Effector memory CD4-positive, alpha-beta T cell (primary cell): ENCODE data around the gene ALDH1B1.

Source experiments
- DNase-seq, 3 donors: peaks; one replicate each; pipeline ENCODE4 v3.0.0-alpha.2; 2020
- H3K27ac ChIP-seq: 2 replicates; pipeline ENCODE4 v1.7.0; 2013; ENCODE audit warnings: mild to moderate bottlenecking, low read length, moderate library complexity; ENCODE audit not compliant: insufficient read depth, poor library complexity, severe bottlenecking
- H3K27me3 ChIP-seq: replicated peaks from 2 replicates; pipeline ENCODE4 v1.7.0; 2013; ENCODE audit warnings: mild to moderate bottlenecking, low read length; ENCODE audit not compliant: insufficient read depth, control insufficient read depth, poor library complexity, severe bottlenecking
- H3K36me3 ChIP-seq: 2 replicates; pipeline ENCODE4 v1.7.0; 2013; ENCODE audit warnings: mild to moderate bottlenecking, low read length, moderate library complexity; ENCODE audit not compliant: control insufficient read depth, insufficient read depth
- H3K4me1 ChIP-seq: 2 replicates; pipeline ENCODE4 v1.7.0; 2013; ENCODE audit warnings: low read length, mild to moderate bottlenecking; ENCODE audit not compliant: control insufficient read depth, insufficient read depth, poor library complexity, severe bottlenecking
- H3K4me3 ChIP-seq: 2 replicates; pipeline ENCODE4 v1.7.0; 2013; ENCODE audit warnings: low read length, low read depth, mild to moderate bottlenecking; ENCODE audit not compliant: insufficient read depth, poor library complexity, severe bottlenecking
- H3K9me3 ChIP-seq: 2 replicates; pipeline ENCODE4 v1.7.0; 2013; ENCODE audit warnings: mild to moderate bottlenecking, low read length, moderate library complexity; ENCODE audit not compliant: control insufficient read depth

ALDH1B1 gene

GRCh38 chr9:38423973-38424843, 31.7 kb downstream of the ALDH1B1 start, which contains the start of gene IGFBPL1:
IGFBPL1 (minus strand) TSS chr9:38424454; CDS start chr9:38424424, 30 bp downstream.
- H3K27me3 ChIP-seq = peaks cover 11% of the 10 kb centered on the region
- no peaks in the 10 kb centered on the region for H3K4me1 ChIP-seq
- H3K9me3 ChIP-seq = no peaks in the 10 kb centered on the region
- no peak within 1 kb of the TSS for H3K4me3 ChIP-seq
- H3K36me3 ChIP-seq = no peaks in the 10 kb centered on the region
- no peak within 1 kb of the TSS for H3K27ac ChIP-seq
- no peak for DNase-seq

- DNase-seq = no peak
- Histone ChIP-seq H3K4me1 (no peaks in the 10 kb centered on the region), H3K9me3 (no peaks in the 10 kb centered on the region), H3K27me3 (peaks cover 11% of the 10 kb centered on the region), H3K4me3 (no peak overlapping the region), H3K27ac (no peak overlapping the region), H3K36me3 (no peaks in the 10 kb centered on the region)
Measured at GRCh38 chr9:38424918-38425317, 32.4 kb downstream of the ALDH1B1 start.

GRCh38 chr9:38428062-38428461, 35.6 kb downstream of the ALDH1B1 start:
- H3K27me3 ChIP-seq = peaks cover 11% of the 10 kb centered on the region
- DNase-seq = no peak
- no peaks in the 10 kb centered on the region for H3K9me3 ChIP-seq
- no peak overlapping the region for H3K4me3 ChIP-seq
- no peaks in the 10 kb centered on the region for H3K4me1 ChIP-seq
- no peaks in the 10 kb centered on the region for H3K36me3 ChIP-seq
- H3K27ac ChIP-seq = no peak overlapping the region

DNA sequence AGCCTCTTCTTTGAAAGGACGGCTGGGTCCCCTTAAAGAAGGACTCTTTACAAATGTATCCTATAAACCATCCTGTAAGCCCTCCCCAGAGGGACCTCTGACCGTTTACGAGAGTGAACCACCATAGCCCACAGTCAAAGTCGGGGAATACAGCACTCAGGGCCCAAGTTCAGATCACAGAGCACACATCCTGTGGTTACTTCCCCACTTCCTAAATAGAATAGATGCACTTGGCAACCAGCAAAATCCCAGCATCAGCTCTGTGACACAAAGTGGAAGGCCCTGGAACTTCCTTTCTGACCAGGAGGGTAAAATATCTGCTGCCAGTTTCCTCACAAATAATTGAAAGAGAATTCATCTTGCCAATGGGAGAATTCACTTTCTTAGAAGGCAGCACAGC, 38.6 kb downstream of the ALDH1B1 start:
- no peaks in the 10 kb centered on the region for H3K4me1 ChIP-seq
- no peaks in the 10 kb centered on the region for H3K36me3 ChIP-seq
- no peak overlapping the region for H3K27ac ChIP-seq
- DNase-seq = no peak
- H3K4me3 ChIP-seq = no peak overlapping the region
- H3K27me3 ChIP-seq = no peaks in the 10 kb centered on the region
- H3K9me3 ChIP-seq = no peaks in the 10 kb centered on the region

- Histone ChIP-seq H3K27ac (no peak overlapping the region), H3K4me3 (no peak overlapping the region), H3K4me1 (no peaks in the 10 kb centered on the region), H3K9me3 (no peaks in the 10 kb centered on the region), H3K27me3 (no peaks in the 10 kb centered on the region), H3K36me3 (no peaks in the 10 kb centered on the region)
- no peak for DNase-seq
Measured at GRCh38 chr9:38432922-38433510, 40.5 kb downstream of the ALDH1B1 start.

- DNase-seq = no peak
- no peaks in the 10 kb centered on the region for H3K9me3 ChIP-seq
- no peaks in the 10 kb centered on the region for H3K4me1 ChIP-seq
- H3K36me3 ChIP-seq = no peaks in the 10 kb centered on the region
- H3K27me3 ChIP-seq = no peaks in the 10 kb centered on the region
- no peak overlapping the region for H3K27ac ChIP-seq
- no peak overlapping the region for H3K4me3 ChIP-seq
Measured at GRCh38 chr9:38434365-38434764, 41.9 kb downstream of the ALDH1B1 start.

DNA sequence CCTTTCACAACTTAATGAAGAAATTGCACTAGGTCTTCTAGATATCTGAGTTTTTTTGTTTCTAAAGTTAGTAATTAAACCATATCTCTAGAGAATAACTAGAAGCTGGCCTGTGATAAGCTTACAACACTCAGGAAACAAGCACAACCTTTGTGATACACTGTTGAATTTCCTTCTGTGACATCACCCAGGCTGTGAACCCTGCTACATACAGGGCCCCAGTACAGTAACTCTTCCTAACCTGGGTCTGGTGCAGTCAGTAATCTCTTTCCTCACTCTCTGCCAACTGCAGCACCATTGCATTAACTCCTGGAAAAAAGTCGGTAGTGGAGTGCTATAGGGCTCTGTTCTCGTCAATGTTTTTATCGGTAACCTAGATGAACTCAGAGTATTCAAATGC, 42.4 kb downstream of the ALDH1B1 start:
- no peaks in the 10 kb centered on the region for H3K9me3 ChIP-seq
- no peaks in the 10 kb centered on the region for H3K36me3 ChIP-seq
- no peak for DNase-seq
- H3K27ac ChIP-seq = no peak overlapping the region
- no peaks in the 10 kb centered on the region for H3K4me1 ChIP-seq
- no peak overlapping the region for H3K4me3 ChIP-seq
- H3K27me3 ChIP-seq = no peaks in the 10 kb centered on the region

DNA sequence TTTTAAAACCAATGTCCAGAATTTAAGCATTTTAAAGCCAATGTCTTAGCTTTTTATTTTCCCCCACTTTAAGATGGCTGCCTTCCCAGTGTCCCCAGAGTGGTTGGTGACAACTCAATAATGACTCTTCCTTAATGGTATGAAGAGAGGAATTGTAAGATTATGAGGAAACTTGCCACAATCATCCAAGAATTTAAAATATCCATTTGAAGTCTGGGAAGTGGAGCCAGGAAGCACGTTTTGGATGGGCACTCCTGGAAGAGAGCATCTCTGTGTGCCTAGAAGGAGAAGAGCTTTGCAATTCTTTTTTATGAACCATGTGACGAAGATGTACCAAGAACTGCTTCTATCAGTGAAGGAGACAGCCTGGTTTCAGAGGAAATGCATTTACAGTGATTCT, 43.0 kb downstream of the ALDH1B1 start:
- DNase-seq = no peak
- Histone ChIP-seq H3K27me3 (no peaks in the 10 kb centered on the region), H3K9me3 (no peaks in the 10 kb centered on the region), H3K4me1 (no peaks in the 10 kb centered on the region), H3K4me3 (no peak overlapping the region), H3K27ac (no peak overlapping the region), H3K36me3 (no peaks in the 10 kb centered on the region)

DNA sequence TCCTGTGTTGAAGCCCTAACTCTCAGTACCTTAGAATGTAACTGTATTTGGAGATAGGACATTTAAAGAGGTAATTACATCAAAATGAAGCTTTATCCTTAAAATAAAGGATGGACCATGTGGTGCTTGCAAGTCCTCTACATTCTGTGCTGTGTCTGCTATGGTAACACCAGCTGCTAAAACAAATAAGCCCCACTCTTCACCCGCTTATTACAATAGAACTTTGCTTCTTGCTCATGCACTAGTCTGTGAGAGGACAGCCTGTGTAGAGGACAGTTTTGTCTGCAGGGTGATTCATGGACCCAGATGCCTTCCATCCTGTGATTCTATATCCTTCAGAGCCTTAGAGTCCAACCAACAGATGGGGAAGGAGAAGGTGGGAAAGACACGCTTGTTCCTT, 44.2 kb downstream of the ALDH1B1 start:
- no peak overlapping the region for H3K4me3 ChIP-seq
- DNase-seq = no peak
- H3K36me3 ChIP-seq = no peaks in the 10 kb centered on the region
- H3K9me3 ChIP-seq = no peaks in the 10 kb centered on the region
- no peak overlapping the region for H3K27ac ChIP-seq
- H3K27me3 ChIP-seq = no peaks in the 10 kb centered on the region
- H3K4me1 ChIP-seq = no peaks in the 10 kb centered on the region

DNA sequence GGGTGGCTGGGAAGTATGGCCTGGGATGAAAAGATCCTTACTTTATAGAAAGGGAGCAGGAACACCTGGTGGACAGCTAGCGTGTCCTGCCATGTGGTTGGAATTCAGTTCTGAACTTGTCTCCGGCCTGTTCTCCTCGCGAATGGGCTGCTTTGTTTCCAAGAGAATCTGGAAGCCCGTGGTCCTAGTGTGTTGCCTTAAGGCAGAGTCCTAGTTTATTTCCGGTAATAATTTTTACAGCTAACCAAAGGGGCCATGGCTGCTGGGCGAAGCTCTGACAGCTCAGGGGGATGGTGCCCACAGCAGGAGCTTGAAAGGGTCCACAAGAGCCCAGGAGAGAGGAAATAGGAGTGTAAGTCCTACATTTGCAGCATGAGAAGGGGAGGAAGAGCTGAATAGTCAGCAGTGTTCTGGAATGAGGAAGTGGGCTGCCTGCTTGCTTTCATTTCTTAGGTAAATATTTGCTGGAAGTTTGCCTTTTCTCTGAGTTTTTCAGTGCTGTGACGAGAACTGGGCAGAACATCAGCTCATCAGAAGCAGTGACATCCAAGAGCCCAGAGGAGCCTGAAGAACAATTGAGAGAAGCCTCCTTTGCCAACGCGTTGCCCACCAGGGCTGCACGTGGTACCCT, 44.8 kb downstream of the ALDH1B1 start:
- Histone ChIP-seq H3K36me3 (no peaks in the 10 kb centered on the region), H3K9me3 (no peaks in the 10 kb centered on the region), H3K4me1 (no peaks in the 10 kb centered on the region), H3K4me3 (no peak overlapping the region), H3K27ac (no peak overlapping the region), H3K27me3 (no peaks in the 10 kb centered on the region)
- no peak for DNase-seq
